HG03097 (cell line): Measurements from ENCODE around the gene SIRPB2.

ENCODE experiments used
- ATAC-seq: cut with Tn5 transposase; IDR thresholded peaks from one replicate; pipeline ENCODE4 v1.9.1; 2021; ENCODE audit not compliant: unreplicated experiment, low FRiP score

SIRPB2 gene

DNA sequence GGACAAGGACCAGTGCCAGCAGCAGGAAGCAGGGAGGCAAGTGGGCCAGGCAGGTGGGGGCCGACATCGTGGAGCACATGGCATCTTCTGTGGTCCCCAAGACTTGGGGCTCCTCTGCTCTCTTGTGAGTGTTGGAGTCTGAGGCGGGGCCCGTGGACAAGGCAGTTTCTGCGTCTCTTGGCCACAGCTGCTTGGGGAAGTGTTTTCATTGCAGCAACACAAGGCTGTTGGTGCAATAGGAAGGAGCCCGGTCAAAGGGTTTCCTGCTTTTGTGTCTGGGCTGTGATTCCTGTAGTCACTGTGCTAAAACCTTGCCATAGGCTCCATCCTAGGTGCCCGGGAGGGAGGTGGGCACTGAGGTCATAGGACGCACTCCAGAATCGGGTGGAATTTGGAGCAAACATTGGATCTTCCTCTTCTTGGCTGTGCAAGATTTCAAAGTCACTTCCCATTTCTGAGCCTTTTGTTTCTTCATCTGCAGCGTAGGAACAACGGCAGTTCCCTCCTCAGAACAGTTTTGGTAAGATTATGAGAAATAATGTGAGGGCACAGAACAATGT, at the start of gene SIRPB2:
SIRPB2 (minus strand) TSS at position 140 of the 560 bp plus-strand sequence; CDS start at position 79, 61 bp downstream.
- no peak for ATAC-seq

DNA sequence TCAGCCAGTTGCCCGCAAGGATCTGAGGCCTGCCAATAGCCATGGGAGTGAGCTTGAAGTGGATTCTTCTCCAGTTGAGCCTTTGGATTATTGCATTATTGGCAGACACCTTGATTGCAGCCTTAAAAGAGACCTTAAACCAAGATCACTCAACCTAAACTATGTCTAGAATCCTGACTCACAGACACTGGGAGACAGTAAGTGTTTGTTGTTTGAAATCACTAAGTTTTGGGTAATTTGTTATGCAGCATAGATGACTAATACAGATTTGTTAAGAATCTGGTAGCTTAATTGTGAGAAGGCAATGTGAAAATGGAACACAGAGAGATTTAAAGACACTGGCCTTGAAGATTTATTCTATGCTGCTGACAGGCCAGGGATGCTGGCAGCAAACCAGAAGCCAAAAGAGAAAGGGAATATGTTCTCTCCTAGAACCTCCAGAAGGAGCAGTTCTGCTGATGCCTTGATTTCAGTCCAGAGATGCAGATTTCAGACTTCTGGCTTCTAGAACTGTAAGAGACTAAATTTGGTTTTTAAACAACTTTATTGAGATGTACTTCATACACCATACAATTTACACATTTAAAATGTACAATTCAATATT, 48.7 kb upstream of the SIRPB2 start:
- ATAC-seq = no peak

DNA sequence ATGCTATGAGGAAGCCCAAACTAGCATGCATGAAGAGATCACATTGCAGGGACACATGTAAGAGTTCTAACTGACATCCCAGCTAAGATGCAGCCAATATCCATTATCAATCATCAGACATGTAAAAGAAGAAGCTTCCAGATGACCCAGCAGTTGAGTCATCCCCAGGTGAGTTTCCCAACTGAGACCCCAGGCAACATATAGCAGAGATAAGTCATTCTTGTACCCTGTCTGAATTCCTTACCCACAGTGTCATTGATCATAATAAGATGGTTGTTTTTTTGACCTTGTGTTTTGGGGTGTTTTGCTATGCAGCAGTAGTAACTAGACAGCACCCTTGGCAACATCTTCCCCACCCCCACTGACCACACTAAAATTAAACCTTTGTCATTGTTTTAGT, 47.4 kb upstream of the SIRPB2 start:
- no peak for ATAC-seq

DNA sequence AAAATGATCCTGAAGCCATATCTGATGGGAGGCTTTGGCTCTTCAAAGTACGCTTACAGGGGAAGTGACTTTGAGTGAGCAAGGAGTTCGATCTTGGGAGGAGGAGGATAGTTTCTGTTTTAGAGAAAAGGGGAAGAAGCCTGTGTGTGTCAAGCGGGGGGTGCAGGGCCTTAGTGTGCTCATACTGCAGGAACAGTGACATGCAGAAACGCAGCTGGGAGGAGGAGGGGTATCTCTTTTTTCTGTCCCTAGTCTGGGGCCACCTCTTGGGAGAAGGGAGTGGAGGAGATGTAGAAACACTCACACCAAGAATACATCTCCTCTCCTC, 46.5 kb upstream of the SIRPB2 start:
- no peak for ATAC-seq

DNA sequence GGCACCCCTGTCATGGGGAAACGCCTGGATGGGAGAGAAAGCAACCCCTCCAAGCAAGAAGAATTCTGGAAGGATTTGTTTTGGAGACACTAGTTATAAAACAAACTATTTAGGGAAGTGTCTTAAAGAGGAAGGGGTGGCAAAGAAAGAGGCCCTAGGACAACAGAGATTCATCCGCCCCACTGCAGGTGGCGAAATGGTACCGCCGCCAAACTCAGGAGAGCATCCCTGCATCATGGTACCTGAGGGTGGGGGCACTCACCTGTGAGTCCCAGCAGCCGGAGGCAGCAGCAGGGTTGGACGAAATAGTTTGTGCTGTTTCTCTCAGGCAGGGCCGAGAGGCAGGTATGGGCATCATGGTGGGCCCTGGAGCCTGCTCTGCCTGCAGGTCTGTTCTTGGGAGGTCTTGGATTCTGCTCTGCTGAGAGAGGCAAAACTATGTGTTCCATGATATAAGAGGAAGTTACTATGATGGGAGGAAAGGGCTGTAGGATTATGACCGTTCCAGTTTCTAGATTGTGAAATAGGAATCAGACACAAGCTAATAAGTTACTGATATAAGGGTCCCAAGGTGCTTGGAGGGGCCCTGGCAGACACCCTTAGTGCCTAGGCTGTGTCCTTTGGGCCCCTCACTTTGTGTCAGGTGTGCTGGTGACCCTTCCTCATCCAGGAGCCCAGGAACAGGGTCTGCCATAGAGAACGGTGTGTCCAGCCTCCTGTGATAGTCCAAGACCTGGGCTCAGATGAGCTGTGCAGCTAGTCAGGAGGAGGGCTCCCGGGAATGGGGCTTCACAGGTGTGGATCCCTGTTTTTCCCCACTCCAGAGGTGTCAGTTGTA, 45.9 kb upstream of the SIRPB2 start:
- ATAC-seq = no peak

DNA sequence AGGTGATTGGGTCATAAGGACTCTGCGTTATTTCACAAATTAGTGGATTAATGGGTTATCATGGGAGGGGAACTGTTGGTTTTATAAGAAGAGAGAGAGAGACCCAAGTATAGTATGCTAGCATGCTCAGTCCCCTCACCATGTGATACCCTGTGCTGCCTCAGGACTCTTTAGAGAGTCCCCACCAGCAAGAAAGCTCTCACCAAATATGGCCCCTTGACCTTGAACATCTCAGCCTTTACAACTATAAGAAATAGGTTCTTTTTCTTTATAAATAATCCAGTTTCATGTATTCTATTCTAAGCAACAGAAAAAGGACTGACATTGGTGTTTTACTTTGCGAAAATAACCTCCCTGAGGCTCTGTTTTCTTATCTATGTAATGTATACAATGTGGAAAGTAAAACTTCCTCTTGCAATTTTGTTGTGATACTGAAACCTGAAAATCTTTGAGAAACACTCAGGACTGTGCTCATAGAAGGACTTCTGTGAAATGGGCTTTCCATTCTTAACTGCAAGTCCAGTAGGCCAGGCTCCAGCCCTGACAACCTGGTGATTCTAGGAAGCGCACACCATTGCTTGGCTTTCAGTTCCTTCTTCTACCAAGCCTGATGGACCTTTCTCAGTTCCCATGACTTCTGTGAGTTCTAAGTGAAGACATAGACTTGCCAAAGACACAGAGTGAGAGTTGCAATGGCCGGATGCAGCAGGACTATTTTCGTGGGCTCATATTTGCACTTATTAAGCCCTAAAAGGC, 44.4 kb upstream of the SIRPB2 start:
- peak; percentile 91 for ATAC-seq

DNA sequence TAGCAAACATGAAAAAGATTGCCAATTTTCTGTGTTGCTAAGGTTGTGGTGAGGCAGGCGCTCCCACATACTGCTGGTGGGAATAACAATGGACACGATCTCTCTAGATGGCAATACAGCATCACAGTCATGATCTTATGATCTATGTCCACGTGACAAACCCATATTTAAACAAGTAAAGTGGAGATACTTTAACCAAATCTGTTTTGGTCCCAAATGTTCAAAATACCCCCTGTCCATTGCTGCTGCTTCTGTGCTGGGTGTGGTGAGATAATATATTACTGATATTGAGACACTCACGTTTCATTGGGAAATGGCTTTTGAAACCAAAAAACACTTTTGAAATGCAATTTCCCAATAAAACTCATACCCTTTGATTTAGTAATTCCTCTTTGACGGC, 43.3 kb upstream of the SIRPB2 start:
- no peak for ATAC-seq

DNA sequence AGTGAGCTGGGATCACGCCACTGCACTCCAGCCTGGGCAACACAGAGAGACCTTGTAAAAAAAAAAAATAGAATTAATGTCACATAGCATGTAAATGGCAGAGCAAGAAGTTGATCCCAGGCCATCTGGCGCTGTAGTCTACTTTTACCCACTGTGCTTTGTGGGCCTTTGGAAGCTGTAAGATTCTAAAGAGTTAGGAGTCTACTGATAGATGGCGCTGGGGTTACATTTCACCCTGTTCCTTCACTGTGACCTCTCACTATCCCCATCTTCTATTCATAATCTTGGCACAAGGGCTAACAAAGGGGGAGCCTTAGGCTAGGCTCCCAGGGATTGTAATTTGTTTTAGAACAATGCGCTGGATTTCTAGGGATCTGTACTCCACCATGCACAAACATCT, 41.8 kb upstream of the SIRPB2 start:
- ATAC-seq = no peak

DNA sequence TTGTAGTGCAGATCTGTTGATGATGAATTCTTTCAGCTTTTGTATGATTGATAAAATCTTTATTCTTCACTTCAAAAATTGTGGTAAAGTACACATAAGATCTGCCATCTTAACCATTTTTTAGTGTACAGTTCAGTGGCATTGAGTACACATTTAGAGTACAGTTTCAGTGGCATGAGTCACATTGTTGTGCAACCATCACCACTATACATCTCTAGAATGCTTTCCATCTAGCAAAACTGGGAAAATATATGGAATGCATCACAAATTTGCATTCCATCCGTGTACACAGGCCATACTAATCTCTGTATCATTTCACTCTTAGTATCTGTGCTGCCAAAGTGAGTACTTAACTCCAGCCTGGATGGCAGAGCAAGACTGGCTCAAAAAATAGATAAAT, 37.6 kb upstream of the SIRPB2 start:
- ATAC-seq = no peak

DNA sequence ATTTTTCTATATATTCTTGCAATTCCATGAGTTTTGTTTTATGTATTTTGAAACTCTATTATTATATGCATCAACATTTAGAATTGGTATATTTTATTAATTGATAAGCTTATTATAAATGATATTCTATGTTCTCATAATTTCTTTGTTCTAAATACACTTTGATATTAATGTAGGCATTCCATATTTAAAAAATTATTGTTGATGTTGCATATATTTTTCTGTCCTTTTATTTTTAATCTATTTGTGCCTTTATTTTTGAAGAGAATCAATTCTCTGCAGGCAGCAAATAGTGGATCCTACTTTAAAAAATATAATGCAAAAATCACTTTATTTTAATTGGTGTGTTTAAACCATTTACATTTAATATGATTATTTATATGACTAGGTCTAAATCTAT, 36.7 kb upstream of the SIRPB2 start:
- ATAC-seq = no peak

DNA sequence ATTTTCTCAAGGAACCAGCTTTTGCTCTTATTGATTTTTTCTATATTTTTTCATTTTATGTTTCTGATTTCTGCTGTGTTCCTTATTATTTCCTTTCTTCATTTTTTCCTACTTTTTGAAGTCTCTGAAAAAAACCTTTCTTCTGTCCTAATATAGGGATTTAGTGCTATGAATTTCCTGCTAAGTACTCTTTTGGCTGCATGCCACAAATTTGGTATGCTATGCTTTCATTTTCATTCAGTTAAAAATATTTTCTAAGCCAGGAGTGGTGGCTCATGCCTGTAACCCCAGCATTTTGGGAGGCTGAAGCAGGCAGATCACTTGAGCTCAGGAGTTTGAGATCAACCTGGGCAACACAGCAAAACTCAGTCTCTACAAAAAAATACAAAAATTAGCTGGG, 35.7 kb upstream of the SIRPB2 start:
- ATAC-seq = no peak

DNA sequence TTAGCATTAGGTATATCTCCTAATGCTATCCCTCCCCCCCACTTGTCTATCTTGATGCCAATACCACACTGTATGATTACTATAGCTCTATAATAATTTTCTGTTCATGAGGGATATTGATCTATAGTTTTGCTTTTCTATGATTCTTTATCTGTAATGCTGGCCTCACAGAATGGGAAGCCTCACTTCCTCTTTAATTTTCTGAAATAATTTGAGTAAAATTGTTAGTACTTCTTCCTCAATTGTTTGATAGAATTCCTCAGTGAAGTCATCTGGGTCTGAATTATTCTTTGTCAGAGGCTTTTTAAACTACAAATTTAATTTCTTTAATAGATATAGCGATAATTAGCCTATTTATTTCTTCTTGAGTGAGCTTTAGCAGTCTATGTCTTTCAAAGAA, 35.1 kb upstream of the SIRPB2 start:
- no peak for ATAC-seq

DNA sequence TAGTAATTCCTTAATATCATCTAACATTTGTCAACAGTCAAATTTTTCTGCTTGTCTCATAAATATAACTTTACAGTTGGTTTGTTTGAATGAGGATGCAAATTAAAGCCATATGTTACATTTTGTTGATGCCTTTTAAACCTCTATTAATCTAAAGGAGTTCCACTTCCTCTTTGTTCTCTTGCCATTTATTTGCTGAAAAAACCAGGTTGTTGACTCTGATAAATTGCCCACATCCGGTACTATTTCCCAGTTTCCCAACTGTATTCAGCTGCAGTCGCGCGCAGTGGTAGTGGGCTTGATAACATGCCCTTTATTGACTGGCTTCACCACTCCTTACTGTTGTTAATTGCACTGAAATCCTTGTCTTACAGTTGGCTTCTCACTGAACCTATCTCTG, 32.8 kb upstream of the SIRPB2 start:
- ATAC-seq = no peak

DNA sequence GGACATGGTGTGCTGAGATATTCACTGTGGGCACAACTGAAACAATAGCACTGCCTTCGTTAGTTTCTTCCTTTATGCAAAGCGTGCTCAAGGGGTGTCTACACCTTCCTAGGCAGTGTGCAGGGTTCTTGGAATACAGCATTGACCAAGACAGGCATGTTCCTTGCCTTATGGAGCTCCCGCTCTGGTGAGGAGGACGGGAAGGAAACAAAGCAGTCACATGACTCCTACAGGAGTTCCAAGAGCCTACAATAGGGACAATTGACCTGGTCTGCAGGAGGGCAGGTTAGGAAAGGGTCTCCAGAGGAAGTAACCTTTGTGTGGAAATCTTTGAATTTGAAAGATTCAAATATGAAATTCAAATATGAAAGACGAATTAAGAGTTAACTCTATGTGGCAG, 25.8 kb upstream of the SIRPB2 start:
- ATAC-seq = no peak

DNA sequence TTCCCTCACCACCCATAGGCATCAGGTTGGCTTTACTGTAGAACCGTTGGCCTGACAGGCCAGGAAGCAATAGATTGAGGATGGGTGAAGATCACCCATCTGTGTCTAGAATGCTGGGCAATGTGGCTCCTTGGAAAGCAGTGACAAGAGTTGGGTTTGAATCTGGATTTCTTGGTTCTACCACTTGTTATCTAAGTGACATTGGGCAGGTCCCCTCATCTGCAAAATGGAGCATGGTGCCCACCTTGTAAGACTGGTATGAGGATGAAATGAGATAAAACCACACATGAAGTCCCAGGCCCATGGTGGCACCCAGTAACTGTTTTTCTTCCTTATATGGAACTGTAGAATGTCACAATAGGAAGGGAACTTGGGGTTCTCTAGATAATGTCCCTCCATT, 22.6 kb upstream of the SIRPB2 start:
- ATAC-seq = no peak

DNA sequence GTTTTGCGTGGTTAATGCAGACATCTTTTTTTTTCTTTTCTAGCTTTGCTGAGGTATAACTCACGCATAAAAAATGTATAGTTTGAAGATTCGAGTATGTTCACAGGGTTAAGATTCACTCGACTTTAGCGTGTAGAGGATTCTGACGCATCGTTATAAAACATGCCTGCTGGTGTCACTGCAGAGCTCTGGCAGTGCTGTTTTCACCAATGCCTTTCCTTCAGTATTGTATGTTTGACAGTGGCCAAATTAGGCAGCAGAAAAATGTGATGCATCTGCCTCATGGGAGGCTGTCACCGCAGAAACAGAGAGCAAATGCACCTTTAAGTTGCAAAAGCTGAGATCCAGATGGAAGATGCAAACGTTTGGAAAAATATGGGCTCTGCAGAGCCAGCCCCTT, 18.0 kb upstream of the SIRPB2 start:
- ATAC-seq = no peak

DNA sequence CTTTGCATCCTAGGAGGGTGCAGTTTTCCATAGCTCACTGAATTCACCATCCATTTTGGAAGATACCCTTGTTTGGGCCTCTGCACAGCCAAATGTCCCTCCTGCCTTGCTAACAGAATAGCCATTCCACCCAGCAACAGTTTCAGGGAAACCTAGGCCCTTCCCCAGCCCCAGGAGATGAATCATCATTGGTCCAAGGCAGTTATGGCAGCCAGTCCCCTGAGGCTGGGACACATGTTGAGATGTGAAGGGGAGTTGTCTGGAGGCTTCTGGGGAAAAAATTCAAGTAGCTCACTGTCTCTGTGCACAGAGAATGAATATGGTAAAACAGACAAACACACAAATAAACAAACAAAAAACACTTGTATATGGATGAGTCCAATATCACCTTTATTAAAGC, 17.4 kb upstream of the SIRPB2 start:
- ATAC-seq = no peak

DNA sequence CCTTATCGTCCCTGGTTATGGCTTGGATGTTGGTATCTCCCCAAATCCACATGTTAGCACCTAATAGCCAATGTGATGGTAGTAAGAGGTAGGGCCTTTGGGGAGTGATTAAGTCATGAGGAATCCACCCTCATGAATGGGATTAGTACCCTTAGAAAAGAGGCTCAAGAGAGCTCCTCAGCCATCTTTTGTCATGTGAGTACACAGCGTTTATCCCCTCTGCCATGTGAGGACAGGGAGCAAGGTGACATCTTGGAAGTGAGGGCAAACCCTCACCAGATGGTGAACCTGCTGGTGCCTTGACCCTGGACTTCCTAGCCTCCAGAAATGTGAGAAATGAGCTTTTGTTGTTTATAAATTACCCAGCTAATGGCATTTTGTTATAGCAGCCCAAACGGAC, 16.1 kb upstream of the SIRPB2 start:
- ATAC-seq = no peak

DNA sequence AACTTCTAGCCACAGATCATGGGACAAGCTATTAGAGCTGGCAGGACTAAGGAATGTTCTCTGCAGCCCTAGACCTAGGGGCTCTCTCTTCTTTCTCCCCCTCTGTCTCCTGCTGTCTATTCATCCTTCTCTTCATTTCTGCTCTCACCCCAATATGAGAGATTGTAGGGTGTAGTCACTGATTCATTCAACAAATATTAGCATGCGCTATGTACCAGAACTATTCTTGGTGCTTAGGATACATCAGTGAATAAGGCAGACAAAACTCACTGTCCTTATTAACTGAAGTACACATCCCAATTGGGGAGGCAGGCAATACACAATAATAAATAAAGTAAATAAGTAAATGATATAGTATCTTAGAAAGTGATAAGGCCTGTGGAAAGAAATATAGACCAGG, 14.7 kb upstream of the SIRPB2 start:
- no peak for ATAC-seq

DNA sequence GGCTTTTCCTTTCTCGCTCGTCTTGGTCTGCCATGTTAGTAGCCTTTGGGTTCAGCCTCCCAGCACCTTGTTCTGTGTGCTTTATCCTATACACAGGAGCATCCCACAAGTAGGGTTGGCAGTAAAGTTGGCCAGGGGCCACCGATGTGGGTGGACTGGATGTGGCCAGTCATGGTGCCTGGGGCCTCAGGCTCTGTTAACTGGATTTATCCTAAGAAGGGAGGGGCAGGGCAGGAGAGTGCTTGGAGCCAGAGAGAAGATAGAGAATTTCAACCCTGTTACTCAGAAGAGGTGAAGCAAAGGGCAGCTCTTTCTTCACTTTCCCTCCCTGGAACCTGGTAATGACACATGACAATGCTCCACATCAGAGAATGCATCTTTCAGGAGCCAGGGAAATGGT, 14.1 kb upstream of the SIRPB2 start:
- no peak for ATAC-seq

DNA sequence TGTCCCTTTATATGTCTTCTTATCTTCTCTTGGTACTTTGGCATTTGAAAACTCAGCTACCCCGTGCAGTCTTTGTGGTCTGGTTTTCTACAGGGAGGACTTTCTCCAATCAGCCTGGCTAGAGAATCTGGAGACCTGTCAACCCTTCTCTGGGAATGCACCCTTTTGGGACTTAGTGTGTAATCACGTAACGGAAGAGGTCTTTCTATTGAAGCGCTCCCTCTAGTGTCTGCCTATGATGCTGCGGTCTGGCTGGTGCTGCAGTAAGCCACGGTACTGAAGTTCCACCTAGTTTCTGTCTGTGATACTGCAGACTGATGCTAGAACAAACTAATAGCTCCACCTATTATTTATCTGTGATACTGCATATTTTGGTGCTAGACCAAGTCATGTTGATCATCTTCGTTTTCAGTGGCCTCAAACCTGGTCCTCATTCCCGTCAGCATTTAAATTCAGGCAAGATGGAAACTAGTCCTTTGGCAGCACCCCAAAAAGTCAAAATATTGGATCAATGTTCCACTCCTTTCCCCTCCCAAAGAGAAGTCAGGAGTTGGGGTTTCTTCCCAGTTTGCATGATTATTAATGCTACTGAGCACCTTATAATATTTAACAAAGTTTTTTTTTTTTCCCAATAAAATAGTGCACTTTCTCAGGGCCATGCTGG, 12.5 kb upstream of the SIRPB2 start:
- peak; percentile 92 for ATAC-seq
